ENCODE results near the gene ZNF660. TPM values are rescaled to one million over a fixed set of nuclear protein-coding genes. Genes with fewer than 3 reads are reported as not detected.

The ZNF660 gene
- total RNA-seq, 1 donor from 2014 or later = 5.5 TPM

DNA sequence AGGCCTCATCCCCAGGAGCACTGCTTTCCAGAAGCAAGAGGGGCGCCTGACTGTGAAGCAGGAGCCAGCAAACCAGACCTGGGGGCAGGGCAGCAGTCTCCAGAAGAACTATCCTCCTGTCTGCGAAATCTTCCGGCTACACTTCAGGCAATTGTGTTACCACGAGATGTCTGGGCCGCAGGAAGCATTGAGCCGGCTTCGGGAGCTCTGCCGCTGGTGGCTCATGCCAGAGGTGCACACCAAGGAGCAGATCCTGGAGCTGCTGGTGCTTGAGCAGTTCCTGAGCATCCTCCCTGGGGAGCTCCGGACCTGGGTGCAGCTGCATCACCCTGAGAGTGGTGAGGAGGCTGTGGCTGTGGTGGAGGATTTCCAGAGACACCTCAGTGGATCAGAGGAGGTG, 27.7 kb upstream of the ZNF660 start:
- no peak overlapping the region for H3K27ac Mint-ChIP-seq (ENCODE audit: unreplicated experiment)
- no peak for DNase-seq (ENCODE audit: low read depth)
- H3K9me3 Mint-ChIP-seq (ENCODE audit: unreplicated experiment) = peaks cover 22% of the 10 kb centered on the region
- H3K4me1 Mint-ChIP-seq (ENCODE audit: low read depth, unreplicated experiment) = peaks cover 7% of the 10 kb centered on the region
- Histone ChIP-seq H3K9ac (ENCODE audit: low read length) (no peak overlapping the region), H4K20me1 (ENCODE audit: insufficient read depth, low read length) (no peaks in the 10 kb centered on the region), H2AFZ (ENCODE audit: low read depth, low read length) (no peak overlapping the region), H3K36me3 (ENCODE audit: insufficient read depth, low read length) (peaks cover 3% of the 10 kb centered on the region), H3K4me3 (ENCODE audit: insufficient read depth, low read depth, low read length) (no peak overlapping the region), H3K4me2 (ENCODE audit: low read length) (no peak overlapping the region), H3K79me2 (ENCODE audit: insufficient read depth, low read length) (peaks cover 8% of the 10 kb centered on the region), H3K4me1 (ENCODE audit: insufficient read depth, low read length) (peaks cover 7% of the 10 kb centered on the region), H3K27me3 (ENCODE audit: insufficient read depth, low read length) (no peaks in the 10 kb centered on the region), H3K9me3 (ENCODE audit: insufficient read depth, low read depth, low read length) (peaks cover 6% of the 10 kb centered on the region), H3K27ac (ENCODE audit: low read depth, low read length) (no peak overlapping the region)
- H3K27me3 Mint-ChIP-seq (ENCODE audit: low read depth, unreplicated experiment) = peaks cover 10% of the 10 kb centered on the region
- peaks cover 31% of the 10 kb centered on the region for H3K36me3 Mint-ChIP-seq (ENCODE audit: low read depth, unreplicated experiment)
- H3K4me3 Mint-ChIP-seq (ENCODE audit: unreplicated experiment) = no peak overlapping the region
- no peak for TF ChIP-seq EZH2 (IDR thresholded peaks at IDR 0.05; ENCODE audit: insufficient read depth, low read length)
- TF ChIP-seq, protein P1, sequence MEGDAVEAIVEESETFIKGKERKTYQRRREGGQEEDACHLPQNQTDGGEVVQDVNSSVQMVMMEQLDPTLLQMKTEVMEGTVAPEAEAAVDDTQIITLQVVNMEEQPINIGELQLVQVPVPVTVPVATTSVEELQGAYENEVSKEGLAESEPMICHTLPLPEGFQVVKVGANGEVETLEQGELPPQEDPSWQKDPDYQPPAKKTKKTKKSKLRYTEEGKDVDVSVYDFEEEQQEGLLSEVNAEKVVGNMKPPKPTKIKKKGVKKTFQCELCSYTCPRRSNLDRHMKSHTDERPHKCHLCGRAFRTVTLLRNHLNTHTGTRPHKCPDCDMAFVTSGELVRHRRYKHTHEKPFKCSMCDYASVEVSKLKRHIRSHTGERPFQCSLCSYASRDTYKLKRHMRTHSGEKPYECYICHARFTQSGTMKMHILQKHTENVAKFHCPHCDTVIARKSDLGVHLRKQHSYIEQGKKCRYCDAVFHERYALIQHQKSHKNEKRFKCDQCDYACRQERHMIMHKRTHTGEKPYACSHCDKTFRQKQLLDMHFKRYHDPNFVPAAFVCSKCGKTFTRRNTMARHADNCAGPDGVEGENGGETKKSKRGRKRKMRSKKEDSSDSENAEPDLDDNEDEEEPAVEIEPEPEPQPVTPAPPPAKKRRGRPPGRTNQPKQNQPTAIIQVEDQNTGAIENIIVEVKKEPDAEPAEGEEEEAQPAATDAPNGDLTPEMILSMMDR (IDR thresholded peaks at IDR 0.05; ENCODE audit: insufficient read depth, low read depth, low read length) = no peak
- no peak for FAIRE-seq

DNA sequence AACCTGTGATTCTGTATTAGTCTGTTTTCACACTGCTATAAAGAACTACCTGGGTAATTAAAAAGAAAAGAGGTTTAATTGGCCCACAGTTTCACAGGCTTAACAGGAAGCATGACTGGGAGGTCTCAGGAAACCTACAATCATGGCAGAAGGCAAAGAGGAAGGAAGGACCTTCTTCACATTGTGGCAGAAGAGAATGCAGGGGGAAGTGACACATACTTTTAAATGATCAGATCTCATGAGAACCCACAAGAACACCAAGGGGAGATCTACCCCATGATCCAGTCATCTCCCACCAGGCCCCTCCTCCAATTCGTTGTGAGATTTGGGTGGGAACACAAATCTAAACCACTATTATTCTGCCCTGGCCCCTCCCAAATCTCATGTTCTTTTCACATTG, 23.7 kb upstream of the ZNF660 start:
- Histone ChIP-seq H4K20me1 (ENCODE audit: insufficient read depth, low read length) (no peaks in the 10 kb centered on the region), H3K9me3 (ENCODE audit: insufficient read depth, low read depth, low read length) (peaks cover 9% of the 10 kb centered on the region), H3K27me3 (ENCODE audit: insufficient read depth, low read length) (no peaks in the 10 kb centered on the region), H3K4me1 (ENCODE audit: insufficient read depth, low read length) (peaks cover 1% of the 10 kb centered on the region), H2AFZ (ENCODE audit: low read depth, low read length) (no peak overlapping the region), H3K36me3 (ENCODE audit: insufficient read depth, low read length) (peaks cover 9% of the 10 kb centered on the region), H3K4me3 (ENCODE audit: insufficient read depth, low read depth, low read length) (no peak overlapping the region), H3K27ac (ENCODE audit: low read depth, low read length) (no peak overlapping the region), H3K79me2 (ENCODE audit: insufficient read depth, low read length) (peaks cover 3% of the 10 kb centered on the region), H3K9ac (ENCODE audit: low read length) (no peak overlapping the region), H3K4me2 (ENCODE audit: low read length) (no peak overlapping the region)
- no peak for TF ChIP-seq EZH2 (IDR thresholded peaks at IDR 0.05; ENCODE audit: insufficient read depth, low read length)
- TF ChIP-seq, protein P1 (IDR thresholded peaks at IDR 0.05; ENCODE audit: insufficient read depth, low read depth, low read length) = no peak
- Mint-ChIP-seq H3K27ac (ENCODE audit: unreplicated experiment) (no peak overlapping the region), H3K27me3 (ENCODE audit: low read depth, unreplicated experiment) (no peaks in the 10 kb centered on the region), H3K4me3 (ENCODE audit: unreplicated experiment) (no peak overlapping the region), H3K4me1 (ENCODE audit: low read depth, unreplicated experiment) (peaks cover 3% of the 10 kb centered on the region), H3K9me3 (ENCODE audit: unreplicated experiment) (peaks cover 29% of the 10 kb centered on the region), H3K36me3 (ENCODE audit: low read depth, unreplicated experiment) (peaks cover 54% of the 10 kb centered on the region)
- no peak for FAIRE-seq
- DNase-seq (ENCODE audit: low read depth) = no peak

DNA sequence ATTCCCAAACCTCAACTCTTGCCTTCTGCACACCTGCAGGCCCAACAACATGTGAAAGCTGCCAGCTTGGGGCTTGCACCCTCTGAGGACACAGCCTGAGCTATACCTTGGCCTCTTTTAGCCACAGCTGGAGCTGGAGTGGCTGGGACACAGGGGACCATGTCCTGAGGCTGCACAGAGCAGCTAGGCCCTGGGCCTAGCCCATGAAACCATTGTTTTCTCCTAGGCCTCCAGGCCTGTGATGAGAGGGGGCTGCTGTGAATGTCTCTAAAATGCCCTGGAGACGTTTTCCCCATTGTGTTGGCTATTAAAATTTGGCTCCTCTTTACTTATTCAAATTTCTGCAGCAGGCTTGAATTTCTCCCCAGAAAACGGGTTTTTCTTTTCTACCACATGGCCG, 22.6 kb upstream of the ZNF660 start:
- Histone ChIP-seq H3K27me3 (ENCODE audit: insufficient read depth, low read length) (no peaks in the 10 kb centered on the region), H2AFZ (ENCODE audit: low read depth, low read length) (no peak overlapping the region), H3K4me1 (ENCODE audit: insufficient read depth, low read length) (no peaks in the 10 kb centered on the region), H3K27ac (ENCODE audit: low read depth, low read length) (no peak overlapping the region), H4K20me1 (ENCODE audit: insufficient read depth, low read length) (no peaks in the 10 kb centered on the region), H3K4me3 (ENCODE audit: insufficient read depth, low read depth, low read length) (no peak overlapping the region), H3K9me3 (ENCODE audit: insufficient read depth, low read depth, low read length) (peaks cover 9% of the 10 kb centered on the region), H3K9ac (ENCODE audit: low read length) (no peak overlapping the region), H3K79me2 (ENCODE audit: insufficient read depth, low read length) (peaks cover 1% of the 10 kb centered on the region), H3K4me2 (ENCODE audit: low read length) (no peak overlapping the region), H3K36me3 (ENCODE audit: insufficient read depth, low read length) (peaks cover 12% of the 10 kb centered on the region)
- H3K36me3 Mint-ChIP-seq (ENCODE audit: low read depth, unreplicated experiment) = peaks cover 53% of the 10 kb centered on the region
- DNase-seq (ENCODE audit: low read depth) (no peak), FAIRE-seq (no peak)
- H3K27ac Mint-ChIP-seq (ENCODE audit: unreplicated experiment) = no peak overlapping the region
- peaks cover 31% of the 10 kb centered on the region for H3K9me3 Mint-ChIP-seq (ENCODE audit: unreplicated experiment)
- H3K4me3 Mint-ChIP-seq (ENCODE audit: unreplicated experiment) = no peak overlapping the region
- H3K27me3 Mint-ChIP-seq (ENCODE audit: low read depth, unreplicated experiment) = no peaks in the 10 kb centered on the region
- no peaks in the 10 kb centered on the region for H3K4me1 Mint-ChIP-seq (ENCODE audit: low read depth, unreplicated experiment)
- TF ChIP-seq, protein P1 (IDR thresholded peaks at IDR 0.05; ENCODE audit: insufficient read depth, low read depth, low read length) = no peak
- TF ChIP-seq EZH2 (IDR thresholded peaks at IDR 0.05; ENCODE audit: insufficient read depth, low read length) = no peak

Measured in astrocyte (in vitro differentiated cells and primary cell).